Keratinocyte (primary cell): ENCODE data around the gene SAMM50. TPM values are rescaled to one million over a fixed set of nuclear protein-coding genes. Genes with fewer than 3 reads are reported as not detected.

Source experiments
- DNase-seq: peaks from one replicate; pipeline ENCODE4 v3.0.0-alpha.2; 2011; ENCODE audit warnings: low read depth, missing footprints, low spot score
- FAIRE-seq: peaks from 2 replicates; lab custom pipeline; 2011; peaks lifted over from hg19 to GRCh38; lab: Jason Lieb, UNC
- H2AFZ ChIP-seq: 2 replicates; pipeline ENCODE4 v1.6.0; 2012; ENCODE audit warnings: low read length, control low read depth, inconsistent platforms; ENCODE audit not compliant: control insufficient read depth
- H3K27ac ChIP-seq: 2 replicates; pipeline ENCODE4 v1.5.1; 2011; ENCODE audit warnings: low read length; ENCODE audit not compliant: control insufficient read depth, insufficient read depth
- H3K27me3 ChIP-seq: 3 replicates; pipeline ENCODE4 v1.6.0; 2011; ENCODE audit warnings: low read length; ENCODE audit not compliant: control insufficient read depth, insufficient read depth; ENCODE audit errors: extremely low read depth
- H3K36me3 ChIP-seq, 2 experiments: 2 replicates in 1 of 2; 3 replicates in 1 of 2; pipeline ENCODE4 v1.5.1; 2011; ENCODE audit warnings: low read length in 2 of 2, mild to moderate bottlenecking in 1 of 2; ENCODE audit not compliant: control insufficient read depth in 2 of 2, insufficient read depth in 2 of 2; ENCODE audit errors: extremely low read depth in 1 of 2
- H3K4me1 ChIP-seq: 3 replicates; pipeline ENCODE4 v1.5.1; 2011; ENCODE audit warnings: low read length; ENCODE audit not compliant: control insufficient read depth, insufficient read depth; ENCODE audit errors: extremely low read depth
- H3K4me2 ChIP-seq: 3 replicates; pipeline ENCODE4 v1.6.0; 2011; ENCODE audit warnings: low read depth, low read length; ENCODE audit not compliant: control insufficient read depth, insufficient read depth; ENCODE audit errors: extremely low read depth
- H3K4me3 ChIP-seq, 3 experiments: fragments of 200-600 bp in 1 of 3; sonication (generic) in 1 of 3; 2 replicates in 2 of 3; 3 replicates in 1 of 3; pipeline ENCODE4 v1.5.1; 2011 to 2016; ENCODE audit warnings: low read length in 3 of 3, mild to moderate bottlenecking in 3 of 3, control low read depth in 2 of 3, inconsistent platforms in 1 of 3, low read depth in 1 of 3, mixed read lengths in 1 of 3, mixed run types in 1 of 3, moderate library complexity in 1 of 3; ENCODE audit not compliant: control insufficient read depth in 2 of 3, insufficient read depth in 2 of 3; ENCODE audit errors: extremely low read depth in 1 of 3
- H3K79me2 ChIP-seq: 2 replicates; pipeline ENCODE4 v1.6.0; 2012; ENCODE audit warnings: low read length; ENCODE audit not compliant: control insufficient read depth, insufficient read depth
- H3K9ac ChIP-seq: 3 replicates; pipeline ENCODE4 v1.6.0; 2011; ENCODE audit warnings: low read length; ENCODE audit not compliant: control insufficient read depth, insufficient read depth; ENCODE audit errors: extremely low read depth
- H3K9me1 ChIP-seq: 3 replicates; pipeline ENCODE4 v1.6.0; 2011; ENCODE audit warnings: low read length; ENCODE audit not compliant: control insufficient read depth, insufficient read depth; ENCODE audit errors: extremely low read depth
- H3K9me3 ChIP-seq: 2 replicates; pipeline ENCODE4 v1.5.1; 2012; ENCODE audit warnings: low read depth, low read length; ENCODE audit not compliant: control insufficient read depth
- H4K20me1 ChIP-seq: 3 replicates; pipeline ENCODE4 v1.6.0; 2011; ENCODE audit warnings: low read length; ENCODE audit not compliant: control insufficient read depth, insufficient read depth; ENCODE audit errors: extremely low read depth
- EZH2 ChIP-seq: IDR thresholded peaks from one replicate; pipeline ENCODE4 v1.6.1; 2012; ENCODE audit warnings: inconsistent platforms, mild to moderate bottlenecking, low read length, moderate library complexity
- dilution Hi-C: fragments of 300-500 bp; cut with MboI; formaldehyde crosslinking; loops from one replicate; pipeline ENCODE4 v1.7.0; 2020; ENCODE audit warnings: low sequenced_read_pairs; ENCODE audit not compliant: extremely low pct_ligation_motif_present
- polyA plus RNA-seq, 5 experiments: library from polyadenylated mRNA; depleted of rRNA in 3 of 5; stranded (reverse) in 3 of 5; stranded (forward) in 1 of 5; unstranded in 1 of 5; fragments of >200 nt; gene quantifications; 1 replicate in 1 of 5; 2 replicates in 3 of 5; 3 replicates in 1 of 5; pipeline versions ENCODE4 v1.2.1 to v1.2.3, GENCODE V29; 2011 to 2012; ENCODE audit warnings: missing spikeins in 2 of 5, low read depth in 1 of 5, low replicate concordance in 1 of 5
- TF ChIP-seq, protein P1 (sequence below), 3 experiments: IDR thresholded peaks in 1 of 3; conservative IDR thresholded peaks in 1 of 3; optimal IDR thresholded peaks in 1 of 3; 2 replicates in 2 of 3; 3 replicates in 1 of 3; pipeline versions ENCODE3 to v1.5.1; 2011; ENCODE audit warnings: low read length in 3 of 3, mild to moderate bottlenecking in 3 of 3, moderate library complexity in 2 of 3, control low read depth in 1 of 3, inconsistent platforms in 1 of 3; ENCODE audit not compliant: insufficient read depth in 2 of 3; ENCODE audit errors: extremely low read depth in 1 of 3

SAMM50 gene
- polyA plus RNA-seq, 1 donor (not counting 4 experiments of a cell fraction or from before 2014, with no cell fraction given), result 54.6 TPM

DNA sequence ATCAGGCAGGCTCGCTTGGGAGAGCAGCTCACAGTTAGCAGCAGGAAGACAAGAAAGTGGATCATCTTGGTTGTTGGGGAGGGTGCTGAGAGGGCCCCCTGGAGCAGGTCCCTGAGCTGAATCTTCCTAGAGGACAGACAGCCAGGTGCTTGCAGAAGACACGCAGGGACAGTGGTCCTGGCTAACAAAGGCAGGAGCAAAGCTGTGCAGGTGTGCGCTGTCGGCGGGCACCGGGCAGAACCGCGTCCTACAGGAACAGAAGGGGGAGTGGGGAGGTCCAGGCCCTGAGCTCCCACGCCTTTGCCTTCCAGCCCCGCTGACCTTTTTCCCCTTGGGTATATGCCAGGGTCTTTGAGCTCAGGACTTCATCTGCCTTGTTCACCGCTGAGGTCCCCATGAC lies 38.8 kb downstream of the SAMM50 start:
- no peaks in the 10 kb centered on the region for H3K79me2 ChIP-seq
- H3K9me3 ChIP-seq, result no peaks in the 10 kb centered on the region
- H3K27me3 ChIP-seq, result no peaks in the 10 kb centered on the region
- FAIRE-seq (no peak), DNase-seq (no peak)
- H2AFZ ChIP-seq, result no peak overlapping the region
- H3K4me2 ChIP-seq, result no peak overlapping the region
- H3K4me1 ChIP-seq, result no peaks in the 10 kb centered on the region
- peaks cover 28 to 38% of the 10 kb centered on the region in 2 experiments for H3K36me3 ChIP-seq
- TF ChIP-seq, protein P1, sequence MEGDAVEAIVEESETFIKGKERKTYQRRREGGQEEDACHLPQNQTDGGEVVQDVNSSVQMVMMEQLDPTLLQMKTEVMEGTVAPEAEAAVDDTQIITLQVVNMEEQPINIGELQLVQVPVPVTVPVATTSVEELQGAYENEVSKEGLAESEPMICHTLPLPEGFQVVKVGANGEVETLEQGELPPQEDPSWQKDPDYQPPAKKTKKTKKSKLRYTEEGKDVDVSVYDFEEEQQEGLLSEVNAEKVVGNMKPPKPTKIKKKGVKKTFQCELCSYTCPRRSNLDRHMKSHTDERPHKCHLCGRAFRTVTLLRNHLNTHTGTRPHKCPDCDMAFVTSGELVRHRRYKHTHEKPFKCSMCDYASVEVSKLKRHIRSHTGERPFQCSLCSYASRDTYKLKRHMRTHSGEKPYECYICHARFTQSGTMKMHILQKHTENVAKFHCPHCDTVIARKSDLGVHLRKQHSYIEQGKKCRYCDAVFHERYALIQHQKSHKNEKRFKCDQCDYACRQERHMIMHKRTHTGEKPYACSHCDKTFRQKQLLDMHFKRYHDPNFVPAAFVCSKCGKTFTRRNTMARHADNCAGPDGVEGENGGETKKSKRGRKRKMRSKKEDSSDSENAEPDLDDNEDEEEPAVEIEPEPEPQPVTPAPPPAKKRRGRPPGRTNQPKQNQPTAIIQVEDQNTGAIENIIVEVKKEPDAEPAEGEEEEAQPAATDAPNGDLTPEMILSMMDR (optimal IDR thresholded peaks at IDR 0.05 in 1 of 3, IDR thresholded peaks at IDR 0.05 in 1 of 3, conservative IDR thresholded peaks at IDR 0.05 in 1 of 3; ENCODE audit: extremely low read depth in 1 of 3, insufficient read depth in 2 of 3, low read length in 3 of 3), result no peak
- TF ChIP-seq EZH2, result no peak
- no peaks in the 10 kb centered on the region for H3K9me1 ChIP-seq
- no peak overlapping the region for H3K27ac ChIP-seq
- H3K9ac ChIP-seq, result no peak overlapping the region
- no peak overlapping the region for H3K4me3 ChIP-seq
- H4K20me1 ChIP-seq, result no peaks in the 10 kb centered on the region
- dilution Hi-C loops, result no loop called here

DNA sequence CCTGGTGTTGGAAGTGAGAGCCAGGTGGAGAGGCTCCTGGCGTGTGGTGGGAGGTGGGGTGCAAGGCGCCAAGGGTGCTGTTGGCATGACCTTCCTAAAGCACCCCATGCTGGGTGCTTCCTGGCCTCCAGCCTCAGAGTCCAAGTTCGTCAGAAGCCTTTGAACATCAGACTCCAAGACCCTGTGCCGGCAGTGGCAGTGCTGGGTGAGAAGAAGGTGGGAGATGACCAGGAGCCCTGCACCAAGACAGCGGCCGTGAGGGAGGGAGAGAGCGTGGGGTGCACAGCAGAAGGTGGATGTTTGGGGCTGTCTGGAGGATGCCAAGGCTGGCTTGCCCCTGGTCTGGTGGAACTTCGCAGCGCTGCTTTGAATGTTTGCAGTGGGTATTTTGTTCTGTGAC lies 39.2 kb downstream of the SAMM50 start:
- Histone ChIP-seq H3K27ac (no peak overlapping the region), H3K9ac (no peak overlapping the region), H3K9me1 (no peaks in the 10 kb centered on the region), H3K9me3 (no peaks in the 10 kb centered on the region), H3K4me1 (no peaks in the 10 kb centered on the region), H3K4me2 (no peak overlapping the region), H3K36me3 (peaks cover 30 to 38% of the 10 kb centered on the region in 2 experiments), H4K20me1 (no peaks in the 10 kb centered on the region), H2AFZ (no peak overlapping the region), H3K27me3 (no peaks in the 10 kb centered on the region), H3K4me3 (no peak overlapping the region), H3K79me2 (no peaks in the 10 kb centered on the region)
- FAIRE-seq (no peak), DNase-seq (no peak)
- dilution Hi-C loops, result no loop called here
- TF ChIP-seq EZH2, result no peak
- TF ChIP-seq, protein P1 (optimal IDR thresholded peaks at IDR 0.05 in 1 of 3, IDR thresholded peaks at IDR 0.05 in 1 of 3, conservative IDR thresholded peaks at IDR 0.05 in 1 of 3; ENCODE audit: extremely low read depth in 1 of 3, insufficient read depth in 2 of 3, low read length in 3 of 3), result no peak
